ENCODE results near the gene RRP1. TPM values are rescaled to one million over a fixed set of nuclear protein-coding genes. Genes with fewer than 3 reads are reported as not detected.
A peak's percentile ranks its signal among the peaks of the same experiment; 100 is the strongest.

RRP1 gene
- total and polyA plus RNA-seq, 2 of the 13 experiments (the other 11 are each of a cell fraction or from before 2014, with no cell fraction given), result 20.1 to 35.1 TPM

GRCh38 chr21:43775795-43776430, 13.5 kb upstream of the RRP1 start, which contains the start of gene CSTB (continued):
- TF ChIP-seq ZNF407 (CRISPR knock-in tag; IDR thresholded peaks at IDR 0.05; ENCODE audit: not compliant biosample characterization) (peak; percentile 29), HOMEZ (CRISPR knock-in tag; IDR thresholded peaks at IDR 0.05; ENCODE audit: low read depth) (no peak), ZFX (CRISPR knock-in tag; IDR thresholded peaks at IDR 0.05; ENCODE audit: low read depth) (peak; percentile 87), ZMAT3 (CRISPR knock-in tag; conservative IDR thresholded peaks at IDR 0.05) (peak; percentile 12; the same call in 1 of the 2 replicates), ZNF547 (CRISPR knock-in tag; IDR thresholded peaks at IDR 0.05) (peak; percentile 54; the same call in 1 of the 2 replicates), SALL1 (CRISPR knock-in tag; IDR thresholded peaks at IDR 0.05) (peak; percentile 28; the same call in 1 of the 2 replicates), BATF2 (CRISPR knock-in tag; IDR thresholded peaks at IDR 0.05) (peak; percentile 27), KLF9 (CRISPR knock-in tag; IDR thresholded peaks at IDR 0.05; ENCODE audit: low read depth) (no peak), ZSCAN12 (CRISPR knock-in tag; IDR thresholded peaks at IDR 0.05) (0 out of 2 replicates have a peak, but pooled peaks have one; percentile 41), RNF219 (CRISPR knock-in tag; IDR thresholded peaks at IDR 0.05) (no peak), SMARCC2 (IDR thresholded peaks at IDR 0.05) (no peak), PPARG (CRISPR knock-in tag; conservative IDR thresholded peaks at IDR 0.05) (0 out of 2 replicates have a peak, but pooled peaks have one; percentile 46), SRSF1 (optimal IDR thresholded peaks at IDR 0.05; ENCODE audit: low read depth, low read length) (no peak), NR0B2 (CRISPR knock-in tag; IDR thresholded peaks at IDR 0.05) (peak; percentile 87), RBM22 (optimal IDR thresholded peaks at IDR 0.05; ENCODE audit: low read length) (no peak), ZNF224 (CRISPR knock-in tag; IDR thresholded peaks at IDR 0.05) (no peak), HOXA5 (CRISPR knock-in tag; IDR thresholded peaks at IDR 0.05) (no peak; the same call in 1 of the 2 replicates)
